Measurements from ENCODE around the gene TUBB4A.

DNA sequence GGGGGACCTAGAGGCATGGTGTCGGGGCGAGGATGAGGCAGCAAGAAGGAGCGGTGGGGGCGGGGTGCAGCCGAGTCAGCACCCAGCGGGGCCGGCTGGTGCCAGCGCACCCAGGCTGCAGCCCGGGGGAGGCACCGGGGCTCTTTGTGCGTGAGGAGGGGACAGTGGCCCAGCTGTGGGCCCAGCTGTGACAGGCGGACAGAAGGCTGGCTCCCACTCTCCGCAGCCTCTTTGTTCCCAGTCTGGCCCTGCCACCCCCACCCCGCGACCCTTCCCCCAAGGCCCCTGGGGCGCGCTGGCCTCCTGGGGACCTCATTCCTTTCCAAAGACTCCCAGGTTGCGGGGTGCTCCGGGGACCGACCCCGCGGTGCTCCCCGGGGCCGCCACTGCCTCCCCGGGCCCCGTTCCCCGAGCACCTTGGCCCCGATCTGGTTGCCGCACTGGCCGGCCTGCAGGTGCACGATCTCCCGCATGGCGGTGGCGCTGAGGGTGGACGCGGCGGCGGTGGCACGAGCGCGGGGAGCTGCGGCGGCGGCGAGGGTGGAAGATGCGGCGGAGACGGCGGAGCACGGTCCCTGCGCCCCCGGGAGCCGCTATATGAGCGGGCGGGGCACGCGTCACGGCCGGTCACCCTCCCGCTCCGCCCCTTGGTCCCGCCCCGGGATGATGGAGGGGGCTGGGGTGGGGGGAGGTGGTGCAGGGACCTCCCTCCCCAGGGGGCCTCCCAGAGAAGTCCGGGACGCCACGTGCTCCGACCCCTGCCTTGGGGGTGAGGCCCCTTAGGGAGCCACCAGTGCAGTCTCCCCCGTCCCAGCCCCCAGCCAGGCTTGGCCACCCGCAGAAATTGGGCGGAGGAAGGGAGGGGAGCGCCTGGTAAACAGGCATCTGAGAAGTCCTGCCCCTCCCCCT is at the start of gene TUBB4A:
- TF ChIP-seq, protein P1, sequence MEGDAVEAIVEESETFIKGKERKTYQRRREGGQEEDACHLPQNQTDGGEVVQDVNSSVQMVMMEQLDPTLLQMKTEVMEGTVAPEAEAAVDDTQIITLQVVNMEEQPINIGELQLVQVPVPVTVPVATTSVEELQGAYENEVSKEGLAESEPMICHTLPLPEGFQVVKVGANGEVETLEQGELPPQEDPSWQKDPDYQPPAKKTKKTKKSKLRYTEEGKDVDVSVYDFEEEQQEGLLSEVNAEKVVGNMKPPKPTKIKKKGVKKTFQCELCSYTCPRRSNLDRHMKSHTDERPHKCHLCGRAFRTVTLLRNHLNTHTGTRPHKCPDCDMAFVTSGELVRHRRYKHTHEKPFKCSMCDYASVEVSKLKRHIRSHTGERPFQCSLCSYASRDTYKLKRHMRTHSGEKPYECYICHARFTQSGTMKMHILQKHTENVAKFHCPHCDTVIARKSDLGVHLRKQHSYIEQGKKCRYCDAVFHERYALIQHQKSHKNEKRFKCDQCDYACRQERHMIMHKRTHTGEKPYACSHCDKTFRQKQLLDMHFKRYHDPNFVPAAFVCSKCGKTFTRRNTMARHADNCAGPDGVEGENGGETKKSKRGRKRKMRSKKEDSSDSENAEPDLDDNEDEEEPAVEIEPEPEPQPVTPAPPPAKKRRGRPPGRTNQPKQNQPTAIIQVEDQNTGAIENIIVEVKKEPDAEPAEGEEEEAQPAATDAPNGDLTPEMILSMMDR (IDR thresholded peaks at IDR 0.05): peak; percentile 22
- peak; percentile 60 for TF ChIP-seq EZH2phosphoT487 (IDR thresholded peaks at IDR 0.05)
